Prostate gland (tissue), 2 donors: ENCODE measurements around the gene FAM107A. TPM values are rescaled to one million over a fixed set of nuclear protein-coding genes. Genes with fewer than 3 reads are reported as not detected.

Source experiments
- DNase-seq: peaks from one replicate; pipeline ENCODE4 v3.0.0-alpha.2; 2019; ENCODE audit warnings: low spot score
- H3K27ac ChIP-seq, 2 donors: fragments of 200-600 bp; sonication (generic); 2 replicates each; pipeline ENCODE4 v1.5.1; 2017 to 2019
- H3K27me3 ChIP-seq: fragments of 200-600 bp; sonication (generic); replicated peaks from 2 replicates; pipeline ENCODE4 v1.5.1; 2019; ENCODE audit not compliant: insufficient read depth
- H3K36me3 ChIP-seq, 2 donors: fragments of 200-600 bp; sonication (generic); 1 replicate in 1 of 2; 2 replicates in 1 of 2; pipeline versions ENCODE4 v1.5.1 to v1.8.1; 2017 to 2019
- H3K4me1 ChIP-seq: fragments of 200-600 bp; sonication (generic); replicated peaks from 2 replicates; pipeline ENCODE4 v1.5.1; 2019
- H3K4me3 ChIP-seq, 2 donors: fragments of 200-600 bp; sonication (generic); 2 replicates each; pipeline ENCODE4 v1.5.1; 2017 to 2019
- H3K9me3 ChIP-seq: fragments of 200-600 bp; sonication (generic); 2 replicates; pipeline ENCODE4 v1.5.1; 2017
- CTCF ChIP-seq, 4 experiments: fragments of 200-600 bp in 2 of 4; fragments of 450-650 bp in 2 of 4; sonication (generic) in 2 of 4; IDR thresholded peaks; 1 replicate in 3 of 4; 2 replicates in 1 of 4; pipeline ENCODE4 v1.5.1; 2016 to 2019; ENCODE audit warnings: antibody characterized with exemption in 4 of 4, mild to moderate bottlenecking in 2 of 4, moderate library complexity in 2 of 4
- POLR2A ChIP-seq: fragments of 450-650 bp; IDR thresholded peaks from one replicate; pipeline ENCODE4 v1.6.1; 2016; ENCODE audit warnings: antibody characterized with exemption, mild to moderate bottlenecking
- POLR2AphosphoS5 ChIP-seq: sonication (generic); formaldehyde crosslinking; IDR thresholded peaks from one replicate; pipeline ENCODE4 v1.6.1; 2017; ENCODE audit warnings: antibody characterized with exemption
- WGBS: methylation state at CpG from one replicate; pipeline ENCODE4 v1.1.5; 2018; 5-methylcytosine and 5-hydroxymethylcytosine counted together
- intact Hi-C: fragments of 100-400 bp; cut with DNase I; formaldehyde crosslinking; loops from one replicate; pipeline ENCODE4 v1.14.2; 2022
- total RNA-seq, 2 donors: library from RNA; depleted of rRNA; stranded (reverse); fragments of >200 nt; gene quantifications; one replicate each; pipeline ENCODE4 v1.1.0, GENCODE V29; 2016

The FAM107A gene
- total RNA-seq, 2 donors from 2014 or later = 54.5 to 80.2 TPM

GRCh38 chr3:58551636-58552180 lies 25.5 kb downstream of the FAM107A start:
- H3K9me3 ChIP-seq = no peaks in the 10 kb centered on the region
- H3K27ac ChIP-seq = no peak overlapping the region
- intact Hi-C loops = no loop called here
- WGBS = 89% methylated on average over 4 of the region's 4 CpGs
- DNase-seq = no peak
- H3K4me3 ChIP-seq = no peak overlapping the region
- TF ChIP-seq CTCF (IDR thresholded peaks at IDR 0.05) (no peak), POLR2AphosphoS5 (no peak), POLR2A (no peak)
- H3K36me3 ChIP-seq = no peaks in the 10 kb centered on the region
- no peaks in the 10 kb centered on the region for H3K27me3 ChIP-seq
- H3K4me1 ChIP-seq = no peaks in the 10 kb centered on the region

- Histone ChIP-seq H3K27me3 (no peaks in the 10 kb centered on the region), H3K4me3 (no peak overlapping the region), H3K27ac (no peak overlapping the region), H3K9me3 (no peaks in the 10 kb centered on the region), H3K4me1 (no peaks in the 10 kb centered on the region), H3K36me3 (no peaks in the 10 kb centered on the region)
- no peak for TF ChIP-seq CTCF (IDR thresholded peaks at IDR 0.05)
- no peak for TF ChIP-seq POLR2AphosphoS5
- TF ChIP-seq POLR2A = no peak
- intact Hi-C loops = no loop called here
- WGBS = 69% methylated on average over 3 of the region's 3 CpGs
- DNase-seq = no peak
Measured at GRCh38 chr3:58544541-58544940, 32.6 kb downstream of the FAM107A start.

GRCh38 chr3:58540176-58540858 lies 36.9 kb downstream of the FAM107A start:
- intact Hi-C loops = no loop called here
- TF ChIP-seq POLR2A = no peak
- no peak for TF ChIP-seq POLR2AphosphoS5
- no peak for TF ChIP-seq CTCF (IDR thresholded peaks at IDR 0.05)
- DNase-seq = no peak

GRCh38 chr3:58539626-58540025 lies 37.6 kb downstream of the FAM107A start:
- no peaks in the 10 kb centered on the region for H3K4me1 ChIP-seq
- H3K4me3 ChIP-seq = no peak overlapping the region
- no peak for TF ChIP-seq POLR2A
- TF ChIP-seq POLR2AphosphoS5 = no peak
- TF ChIP-seq CTCF (IDR thresholded peaks at IDR 0.05) = no peak
- H3K36me3 ChIP-seq = no peaks in the 10 kb centered on the region
- H3K9me3 ChIP-seq = no peaks in the 10 kb centered on the region
- H3K27ac ChIP-seq = no peak overlapping the region
- intact Hi-C loops = no loop called here
- 91% methylated on average over 10 of the region's 10 CpGs for WGBS
- no peaks in the 10 kb centered on the region for H3K27me3 ChIP-seq
- DNase-seq = no peak

More at GRCh38 chr3:58540176-58540858, 36.9 kb downstream of the FAM107A start:
- Histone ChIP-seq H3K27ac (no peak overlapping the region), H3K4me3 (no peak overlapping the region), H3K36me3 (no peaks in the 10 kb centered on the region), H3K9me3 (no peaks in the 10 kb centered on the region), H3K27me3 (no peaks in the 10 kb centered on the region), H3K4me1 (no peaks in the 10 kb centered on the region)
- 88% methylated on average over 8 of the region's 8 CpGs for WGBS
